Activated CD4-positive, alpha-beta T cell treated with anti-CD3 and anti-CD28 coated beads, Interleukin-2, amount 50 U/mL, for 16 hours (primary cell): Measurements from ENCODE around the gene RHBDF1.

Experiments
- DNase-seq: peaks from one replicate; pipeline ENCODE4 v3.0.0-alpha.2; 2020

Gene RHBDF1

DNA sequence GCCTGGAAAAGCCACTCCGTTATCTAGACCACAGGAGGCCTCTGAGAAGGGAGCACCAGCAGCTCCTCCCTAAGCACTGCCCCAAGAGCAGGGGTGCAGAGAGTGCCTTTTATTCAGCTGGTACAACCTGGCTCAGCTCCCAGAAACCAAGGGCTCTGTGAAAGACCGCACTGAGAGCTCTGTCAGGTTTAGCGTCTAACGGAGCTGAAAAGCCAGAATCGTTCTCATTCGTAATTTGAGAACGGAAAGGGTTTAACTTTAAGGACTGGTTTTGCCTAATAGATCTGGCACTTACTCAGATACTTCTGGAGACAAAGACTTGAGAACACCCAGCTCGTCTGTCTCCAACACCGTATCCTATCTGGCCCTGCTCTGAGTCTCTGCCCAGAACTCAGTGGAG lies 19.1 kb upstream of the RHBDF1 start:
- no peak for DNase-seq

DNA sequence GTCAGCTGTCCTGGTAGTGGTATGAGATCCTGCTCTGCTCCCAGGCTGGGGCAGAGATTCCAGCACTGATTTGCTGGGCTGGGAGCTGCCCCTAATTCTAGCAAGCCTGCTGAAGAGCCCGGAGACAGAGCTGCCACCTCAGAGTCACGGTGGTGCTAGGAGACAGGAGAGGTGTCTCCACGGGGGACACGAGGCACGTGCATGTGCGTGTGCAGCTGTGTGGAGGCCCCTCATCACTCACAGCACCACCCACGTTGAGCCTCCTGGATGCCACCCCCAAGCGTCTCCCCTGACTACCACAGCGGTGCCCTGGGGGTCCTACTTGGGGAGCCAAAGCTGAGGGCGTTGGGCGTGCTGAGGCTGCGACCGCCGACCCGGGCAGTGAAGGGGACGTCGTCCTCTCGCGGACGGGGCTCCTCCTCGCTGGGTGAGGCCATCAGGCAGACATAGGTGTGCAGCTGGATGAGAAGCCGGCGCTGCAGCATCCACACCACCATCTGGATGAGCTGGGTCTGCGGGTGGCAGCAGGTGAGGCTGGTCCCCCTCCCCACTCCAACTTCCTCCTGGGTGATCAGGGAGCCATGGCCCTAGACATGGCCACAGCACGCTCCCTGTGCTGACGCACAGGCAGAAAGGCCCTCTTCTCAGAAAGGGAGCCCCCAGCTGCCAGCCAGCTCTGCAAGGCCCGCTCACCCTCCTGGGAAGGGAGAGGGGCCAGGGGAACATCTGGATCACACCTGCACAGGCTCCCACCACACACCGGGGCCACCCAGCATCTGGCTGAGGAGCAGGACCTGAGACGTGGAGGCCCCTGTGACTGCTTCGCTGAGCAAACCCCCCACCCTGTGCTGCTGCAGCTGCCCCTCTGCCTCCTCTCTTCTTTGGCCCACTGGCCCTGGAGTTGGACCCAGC lies 17.2 kb upstream of the RHBDF1 start:
- DNase-seq: no peak

DNA sequence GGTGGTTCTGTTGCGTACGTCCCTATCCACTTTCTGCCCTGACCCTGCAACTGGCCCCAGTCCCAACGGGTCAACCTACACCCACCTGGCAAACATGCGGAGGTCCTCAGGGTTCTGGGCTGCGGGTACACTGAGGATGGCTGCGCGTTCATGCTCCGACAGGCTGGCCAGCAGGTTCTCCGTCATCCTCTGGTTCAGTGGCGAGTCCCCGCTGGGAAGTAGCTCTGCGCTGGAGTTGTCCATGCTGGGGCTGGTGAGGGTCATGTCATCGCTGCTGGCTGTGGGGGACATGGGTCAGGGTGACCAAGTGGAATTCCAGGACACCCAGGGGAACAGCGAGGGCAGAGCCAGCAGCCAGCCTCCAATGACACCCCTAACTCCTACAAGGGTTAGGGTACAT lies 16.2 kb upstream of the RHBDF1 start:
- no peak for DNase-seq

DNA sequence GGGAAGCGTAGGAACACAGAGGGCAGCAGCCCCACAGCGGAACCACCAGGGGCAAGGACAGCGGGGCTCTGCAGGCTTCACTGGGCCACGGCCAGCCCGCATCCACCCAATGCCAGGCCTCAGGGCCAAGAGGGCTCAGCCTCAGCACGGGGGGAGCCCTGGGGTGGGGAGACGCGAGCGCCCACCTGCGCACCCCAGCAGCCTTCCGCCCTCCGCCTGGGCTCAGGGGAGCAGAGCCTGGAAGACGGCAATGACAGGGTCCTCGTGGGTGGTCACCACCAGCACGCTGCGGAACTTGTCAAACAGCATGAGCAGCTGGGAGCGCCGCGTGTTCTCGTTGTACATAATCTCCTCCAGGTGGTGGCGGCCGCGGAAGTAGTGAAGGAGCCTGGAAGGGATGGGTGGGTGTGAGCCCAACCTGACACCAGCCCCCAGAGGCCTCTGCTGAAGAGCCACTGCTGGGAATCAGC lies 14.1 kb upstream of the RHBDF1 start:
- no peak for DNase-seq

DNA sequence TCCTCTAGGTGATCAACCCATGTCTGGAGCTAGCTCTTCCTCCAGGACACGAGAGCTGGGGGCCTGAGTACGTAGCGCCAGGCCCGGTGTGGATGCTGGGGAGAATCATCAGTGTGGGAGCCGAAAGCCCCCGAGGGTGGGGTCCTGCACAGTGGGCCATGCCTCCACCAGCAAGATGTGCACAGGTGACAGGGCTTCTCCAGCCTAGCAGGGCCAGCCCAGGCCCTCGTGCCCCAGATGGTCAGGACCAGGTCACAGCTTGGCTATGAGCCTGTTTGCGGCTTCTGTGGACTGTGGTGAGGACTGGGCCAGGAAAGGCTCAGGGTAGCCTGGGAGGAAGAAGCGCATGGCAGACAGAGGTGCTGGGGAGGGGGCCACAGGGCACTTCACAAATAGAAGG lies 13.4 kb upstream of the RHBDF1 start:
- DNase-seq: no peak

DNA sequence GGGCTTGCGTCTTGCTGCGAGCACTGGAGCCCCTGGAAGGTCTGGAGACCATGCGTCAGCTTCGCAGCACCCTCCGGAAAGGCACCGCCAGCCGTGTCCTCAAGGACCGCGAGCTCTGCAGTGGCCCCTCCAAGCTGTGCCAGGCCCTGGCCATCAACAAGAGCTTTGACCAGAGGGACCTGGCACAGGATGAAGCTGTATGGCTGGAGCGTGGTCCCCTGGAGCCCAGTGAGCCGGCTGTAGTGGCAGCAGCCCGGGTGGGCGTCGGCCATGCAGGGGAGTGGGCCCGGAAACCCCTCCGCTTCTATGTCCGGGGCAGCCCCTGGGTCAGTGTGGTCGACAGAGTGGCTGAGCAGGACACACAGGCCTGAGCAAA lies 13.0 kb upstream of the RHBDF1 start:
- no peak for DNase-seq

DNA sequence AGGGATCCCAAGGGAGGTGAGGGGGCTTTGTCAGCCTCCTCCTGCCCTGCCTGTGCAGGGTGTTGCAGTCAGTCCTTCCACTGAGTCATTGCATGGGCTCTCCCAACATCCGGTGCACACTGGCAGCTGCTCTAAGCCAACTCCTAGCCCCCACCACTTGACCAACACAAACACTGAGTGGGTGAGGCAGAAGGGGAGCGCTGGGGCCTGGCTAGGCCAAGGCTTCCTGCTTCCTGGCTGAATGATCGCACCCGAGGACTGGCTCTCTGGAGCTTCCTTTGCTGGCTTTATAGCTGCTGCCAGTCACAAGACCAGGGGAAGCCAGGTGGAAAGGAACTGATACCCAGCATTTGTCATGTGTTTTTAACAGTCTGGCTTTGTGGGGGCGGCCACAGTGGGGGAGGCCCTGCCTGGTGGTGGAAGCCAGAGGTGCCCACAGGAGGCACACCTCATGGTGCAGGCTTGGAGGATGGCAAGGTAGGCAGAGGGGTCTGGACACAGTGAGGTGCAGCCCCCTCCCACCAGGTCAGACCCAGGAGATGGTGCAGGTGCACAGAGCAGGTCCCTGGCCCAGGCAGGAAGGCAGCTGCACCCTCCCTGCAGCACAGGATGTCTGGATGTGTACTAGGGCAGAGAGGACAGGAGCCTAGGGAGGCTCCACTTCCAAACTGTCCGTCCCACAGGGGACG lies 12.4 kb upstream of the RHBDF1 start:
- DNase-seq: peak; percentile 82

DNA sequence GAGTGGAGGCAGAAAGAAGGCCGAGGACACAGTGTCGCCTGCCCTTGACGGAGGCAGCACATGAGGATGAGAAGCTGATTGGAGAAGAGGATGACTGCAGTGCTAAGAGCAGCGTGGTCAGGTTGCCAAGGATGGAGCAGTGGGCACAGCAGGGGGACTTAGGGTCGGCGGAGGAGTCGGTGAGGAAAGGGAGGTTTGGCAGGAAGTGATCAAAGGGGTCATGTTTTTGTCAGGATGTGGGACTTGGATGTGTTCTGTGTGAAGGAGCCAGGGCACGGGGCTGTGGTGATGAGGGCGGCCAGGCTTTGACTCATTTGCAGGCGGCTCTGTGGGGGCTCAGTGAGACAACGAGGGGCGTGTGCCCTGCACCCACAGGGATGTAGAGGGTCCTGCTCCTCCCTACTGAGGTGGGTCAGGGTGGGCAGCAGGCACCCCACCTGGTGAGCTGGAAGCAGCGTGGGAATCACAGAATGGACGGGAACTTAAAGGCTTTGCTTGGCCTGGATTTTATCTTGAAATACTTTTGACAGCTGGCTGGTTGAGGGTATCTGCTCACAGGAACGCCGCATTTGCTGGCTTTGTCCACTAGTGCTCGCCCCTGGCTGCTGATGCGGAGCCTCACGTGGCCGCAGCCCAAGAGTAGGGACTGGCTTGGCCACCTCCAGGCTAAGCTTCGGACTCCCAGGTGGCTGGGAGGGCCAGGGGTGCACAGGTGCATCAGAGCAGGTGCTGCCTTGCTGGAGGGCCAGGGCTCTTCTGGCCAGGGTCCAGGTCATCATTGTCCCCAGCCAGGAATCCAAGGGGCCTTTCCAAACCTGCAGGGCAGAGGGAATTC lies 11.6 kb upstream of the RHBDF1 start:
- no peak for DNase-seq

DNA sequence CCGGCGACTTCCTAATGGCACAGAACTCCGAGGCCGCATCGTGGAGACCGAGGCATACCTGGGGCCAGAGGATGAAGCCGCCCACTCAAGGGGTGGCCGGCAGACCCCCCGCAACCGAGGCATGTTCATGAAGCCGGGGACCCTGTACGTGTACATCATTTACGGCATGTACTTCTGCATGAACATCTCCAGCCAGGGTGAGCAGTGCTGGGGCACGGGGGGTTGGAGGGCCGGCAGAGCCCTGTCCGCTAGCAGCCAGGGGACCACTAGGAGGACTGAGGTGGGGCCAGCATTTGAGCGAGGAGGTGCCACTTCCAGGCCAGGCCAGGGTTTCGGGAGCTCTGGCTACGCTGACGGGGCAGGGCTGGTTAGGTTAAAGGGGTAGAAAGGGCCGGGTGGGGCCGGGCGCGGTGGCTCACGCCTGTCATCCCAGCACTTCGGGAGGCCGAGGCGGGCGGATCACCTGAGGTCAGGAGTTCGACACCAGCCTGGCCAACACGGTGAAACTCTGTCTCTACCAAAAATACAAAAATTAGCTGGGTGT lies 10.7 kb upstream of the RHBDF1 start:
- no peak for DNase-seq

DNA sequence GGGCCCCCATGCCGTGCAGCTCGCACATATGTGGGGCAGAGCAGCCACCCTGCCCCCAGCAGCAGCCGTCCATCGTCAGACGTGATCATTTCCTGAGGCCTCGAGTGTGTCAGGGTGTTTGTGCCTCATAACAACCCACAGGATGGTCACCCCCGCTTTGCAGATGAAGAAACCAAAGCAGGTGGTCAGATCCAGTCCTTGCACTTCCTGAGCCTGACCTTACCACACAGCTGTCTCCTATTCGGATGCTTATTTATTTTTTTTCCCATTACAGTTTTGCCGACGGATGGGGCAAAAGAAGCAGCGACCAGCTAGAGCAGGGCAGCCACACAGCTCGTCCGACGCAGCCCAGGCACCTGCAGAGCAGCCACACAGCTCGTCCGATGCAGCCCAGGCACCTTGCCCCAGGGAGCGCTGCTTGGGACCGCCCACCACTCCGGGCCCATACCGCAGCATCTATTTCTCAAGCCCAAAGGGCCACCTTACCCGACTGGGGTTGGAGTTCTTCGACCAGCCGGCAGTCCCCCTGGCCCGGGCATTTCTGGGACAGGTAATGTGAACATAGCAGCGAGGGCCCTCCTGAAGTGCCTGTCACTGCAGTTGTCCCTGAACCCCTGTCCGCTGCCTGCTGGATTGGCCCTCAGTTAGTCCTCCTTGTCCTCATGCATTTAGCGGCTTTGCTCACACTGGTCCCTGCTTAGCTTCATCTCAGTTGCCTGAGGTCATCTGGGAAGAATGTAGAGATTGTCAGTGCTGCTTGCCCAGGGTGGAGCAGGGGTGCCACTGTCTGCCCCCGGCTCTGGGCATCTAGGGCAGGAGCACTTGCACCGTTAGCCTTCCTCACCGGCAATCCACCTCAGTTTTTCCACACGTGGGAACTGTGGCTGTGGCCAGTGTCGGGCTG lies 7.0 kb upstream of the RHBDF1 start:
- no peak for DNase-seq

DNA sequence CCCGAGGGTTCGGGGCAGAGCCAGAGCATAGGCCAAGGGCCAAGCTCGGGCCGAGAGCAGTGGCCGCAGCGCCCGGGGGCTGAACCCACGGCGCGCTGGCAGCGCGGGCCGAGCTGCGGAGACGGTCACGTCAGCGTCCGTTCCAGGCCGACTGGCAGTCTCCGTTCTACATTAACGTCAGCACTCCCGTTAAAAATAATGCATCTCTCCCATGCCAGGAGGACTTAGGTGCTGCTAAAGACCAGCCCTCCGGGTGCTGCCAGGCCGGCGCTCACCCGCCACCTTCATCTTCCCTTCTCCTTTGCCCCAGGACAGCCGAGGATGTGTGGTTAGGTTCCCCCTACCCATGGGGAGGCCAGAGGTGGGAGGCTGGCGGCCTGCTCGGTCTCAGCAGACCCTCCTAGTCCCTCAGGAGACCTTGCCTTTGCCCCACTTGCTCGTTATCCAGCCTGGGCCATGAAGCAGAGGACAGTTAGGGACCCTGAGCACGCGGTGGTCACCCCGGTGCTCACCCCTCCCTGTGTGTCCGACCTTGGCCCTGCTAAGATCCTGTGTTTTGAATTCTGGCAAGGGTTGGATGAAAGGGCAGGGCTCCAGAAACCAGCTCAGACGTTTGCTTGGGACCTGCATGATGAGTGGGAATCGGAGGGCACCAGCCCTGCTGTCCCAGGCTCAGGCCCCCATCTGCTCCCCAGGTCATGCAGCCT lies 6.2 kb upstream of the RHBDF1 start:
- no peak for DNase-seq

DNA sequence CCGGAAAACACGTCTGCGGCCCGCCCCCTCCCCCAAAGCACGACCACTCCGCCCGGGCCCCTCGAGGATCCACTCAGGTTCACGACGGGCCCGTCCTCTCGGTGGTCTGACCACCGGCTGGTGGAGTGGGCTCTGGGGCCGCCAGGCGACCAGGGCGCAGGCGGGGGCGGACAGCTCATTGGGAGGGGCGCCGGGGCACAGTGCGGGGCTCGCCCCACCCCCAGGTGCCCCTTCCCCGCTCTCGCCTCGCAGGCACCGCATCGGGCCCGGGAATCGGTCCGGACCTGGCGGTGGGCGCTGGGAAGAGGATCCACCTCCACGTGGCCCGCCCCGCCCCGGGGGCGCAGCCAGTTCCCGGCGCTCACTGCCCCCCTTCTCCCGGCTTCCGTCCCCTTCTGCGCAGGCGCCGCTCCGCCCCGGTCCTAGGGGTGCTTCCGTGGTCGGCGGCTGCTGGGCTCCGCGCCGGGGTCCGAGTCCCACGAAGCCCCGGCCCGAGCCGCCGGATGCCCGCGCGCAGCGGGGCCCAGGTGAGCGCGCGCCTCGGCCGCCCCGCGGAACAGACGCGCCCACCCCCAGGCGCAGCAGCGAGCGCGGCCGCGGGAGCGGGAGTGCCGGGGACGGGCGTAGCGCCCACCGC lies 5.5 kb upstream of the RHBDF1 start, which contains the start of gene MPG:
Gene MPG (plus strand): TSS at position 419 of the 637 bp plus-strand sequence. CDS start 85 bp downstream, at position 504.
- peak; percentile 84 for DNase-seq

DNA sequence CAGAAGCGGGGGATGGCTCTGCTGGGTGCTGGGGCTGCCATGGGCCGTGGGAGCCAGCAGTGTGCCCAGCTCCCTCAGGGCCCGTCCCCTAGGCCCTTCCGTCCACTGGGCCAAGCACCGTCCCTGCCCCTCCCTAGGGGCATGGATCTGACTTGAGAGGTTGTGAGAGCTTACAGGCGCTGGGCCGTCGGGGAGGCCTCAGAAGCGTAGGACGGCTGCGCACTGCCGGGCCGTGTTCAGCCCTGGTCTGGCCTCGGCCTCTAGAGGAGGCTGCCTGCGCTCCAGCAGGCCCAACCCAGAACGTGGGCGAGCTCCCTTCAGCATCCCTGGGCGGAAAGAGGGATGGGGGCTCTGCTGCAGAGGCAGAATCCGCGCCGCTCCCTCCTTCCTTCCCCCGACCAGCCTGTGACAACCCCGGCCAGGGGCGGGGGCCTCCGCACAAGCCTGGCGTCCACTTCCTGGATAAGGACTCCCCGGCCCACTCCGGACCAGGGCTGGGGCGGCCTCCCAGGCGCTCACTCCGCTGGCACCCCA lies 4.9 kb upstream of the RHBDF1 start:
- DNase-seq: peak; percentile 43

DNA sequence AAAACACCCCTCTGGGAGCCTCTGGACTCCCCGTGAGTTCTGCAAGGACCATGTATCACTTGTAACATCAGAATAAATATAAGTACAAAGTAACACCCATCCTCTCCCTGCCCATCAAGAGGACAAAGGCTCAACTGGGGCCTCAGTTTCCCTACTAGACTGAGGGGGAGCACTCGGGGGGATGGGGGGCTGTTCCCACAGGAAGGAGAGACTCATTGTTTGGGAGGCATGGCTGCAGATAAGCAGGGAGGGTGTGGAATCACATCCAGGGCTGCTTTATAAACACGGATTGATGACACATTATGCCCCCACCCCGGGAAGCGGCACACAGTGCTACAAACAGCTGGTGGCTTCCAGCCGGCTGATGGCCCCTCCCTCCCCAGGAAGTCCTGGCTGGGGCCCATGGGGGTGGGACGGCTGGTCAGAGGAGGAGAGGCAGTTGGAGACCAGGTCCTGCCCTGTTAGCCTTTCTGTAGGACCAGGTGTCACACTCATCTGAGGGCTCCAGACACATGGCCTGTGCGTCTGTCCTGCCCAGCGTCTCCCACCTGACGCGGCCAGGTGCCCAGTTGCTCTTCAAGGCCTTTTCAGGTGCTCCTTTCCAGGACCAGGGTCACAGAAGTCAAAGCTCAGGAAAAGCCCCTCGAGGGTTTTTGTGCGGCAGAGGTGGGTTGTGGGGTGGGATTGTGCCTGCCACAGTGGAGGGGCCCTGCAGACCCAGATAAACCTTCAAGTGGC lies 4.3 kb upstream of the RHBDF1 start:
- DNase-seq: no peak

DNA sequence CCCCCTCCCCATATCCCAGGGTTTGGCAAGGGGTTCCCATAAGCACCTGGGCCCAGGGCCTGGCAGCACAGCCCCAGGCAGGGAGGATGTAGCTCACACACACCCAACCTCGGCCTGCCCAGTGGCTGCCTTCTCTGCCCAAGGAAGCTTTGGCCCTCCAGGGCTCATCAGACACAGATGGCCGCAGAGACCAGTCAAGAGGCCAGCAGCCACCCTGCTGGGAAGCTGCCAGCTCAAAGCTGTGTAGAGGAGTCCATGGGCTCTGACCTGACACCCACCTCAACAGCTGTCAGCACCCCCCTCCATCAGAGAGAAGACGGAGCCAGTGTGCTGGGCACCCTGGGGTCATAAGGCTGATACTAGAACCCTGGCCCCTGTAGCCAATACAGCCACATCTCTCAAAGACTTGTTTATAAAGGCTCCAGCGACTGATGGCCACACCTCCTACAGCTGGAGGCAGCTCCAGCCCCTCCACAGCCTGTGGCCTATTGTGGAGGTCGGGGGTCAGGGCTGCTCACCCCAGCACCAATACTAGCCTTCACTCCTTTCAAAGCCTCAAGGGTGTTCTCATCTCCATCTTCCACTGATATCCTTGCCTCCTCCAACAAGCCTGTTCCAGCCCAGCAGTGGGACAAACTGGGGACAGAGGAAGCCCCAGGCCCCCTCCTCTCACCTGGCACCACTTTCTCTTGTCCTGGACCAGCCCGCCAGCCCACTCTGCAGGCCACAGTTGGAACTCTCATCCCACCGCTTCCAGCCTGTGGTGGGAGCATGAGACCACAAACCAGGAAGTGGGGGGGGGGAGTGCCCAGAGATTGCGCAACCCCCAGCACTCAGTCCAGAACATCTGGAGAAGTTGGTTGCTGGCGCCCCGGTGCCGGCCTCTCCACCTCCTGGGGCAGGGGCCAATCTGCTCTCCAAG lies 3.4 kb upstream of the RHBDF1 start:
- DNase-seq: no peak

DNA sequence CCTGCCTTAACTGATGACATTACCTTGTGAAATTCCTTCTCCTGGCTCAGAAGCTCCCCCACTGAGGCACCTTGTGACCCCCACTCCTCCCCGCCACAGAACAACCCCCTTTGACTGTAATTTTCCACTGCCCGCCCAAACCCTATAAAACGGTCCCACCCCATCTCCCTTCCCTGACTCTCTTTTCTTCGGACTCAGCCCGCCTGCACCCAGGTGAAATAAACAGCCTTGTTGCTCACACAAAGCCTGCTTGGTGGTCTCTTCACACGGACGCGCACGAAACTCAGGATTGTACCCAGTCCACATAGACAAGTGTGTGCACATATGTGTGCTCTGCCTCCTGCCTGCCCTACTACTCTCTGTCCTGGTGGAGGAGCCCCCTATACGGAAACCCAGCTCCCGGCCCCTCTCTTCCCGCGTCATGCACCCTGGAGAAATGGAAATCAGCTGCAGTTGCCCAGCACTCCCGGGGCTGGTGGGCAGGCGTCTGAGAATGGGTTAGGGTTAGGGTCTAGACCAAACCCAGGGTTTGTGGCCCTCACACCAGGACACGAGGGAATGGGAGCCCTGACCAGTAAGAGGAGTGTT lies 2.4 kb upstream of the RHBDF1 start:
- no peak for DNase-seq

DNA sequence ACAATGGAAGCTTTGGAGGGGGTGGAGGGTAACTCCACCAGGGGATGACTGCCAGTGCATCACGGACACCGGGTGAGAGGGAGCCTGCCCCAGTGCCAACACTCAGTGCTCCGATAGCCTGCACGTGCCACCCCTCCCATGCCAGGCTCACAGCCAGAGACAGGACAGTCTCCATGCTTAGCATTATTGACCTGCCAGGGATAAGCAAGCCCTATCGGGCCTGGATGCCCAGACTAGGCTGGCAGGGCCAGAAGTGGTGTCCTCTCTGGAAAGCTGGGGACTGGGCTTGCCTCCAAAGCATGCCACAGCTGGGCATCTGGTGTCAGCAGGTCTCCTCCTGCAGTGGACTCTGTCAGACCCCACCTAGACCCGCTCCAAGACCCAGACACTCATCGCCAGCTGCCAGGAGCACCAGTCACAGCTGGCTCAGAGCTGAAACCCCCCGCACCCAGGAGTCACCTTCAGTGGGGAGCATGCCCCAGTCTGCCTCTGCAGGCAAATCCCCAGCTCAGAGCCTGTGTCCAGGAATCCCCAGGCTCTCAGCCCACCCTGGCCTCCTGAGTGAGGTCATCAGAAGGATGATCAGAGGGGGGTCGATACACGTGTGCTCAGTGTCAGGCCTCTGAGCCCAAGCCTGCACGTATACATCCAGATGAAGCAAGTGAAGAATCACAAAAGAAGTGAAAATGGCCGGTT lies 1.8 kb upstream of the RHBDF1 start:
- no peak for DNase-seq
